Mesenteric fat pad (tissue), 1 donor: Measurements from ENCODE around the gene ZNF800. TPM values are rescaled to one million over a fixed set of nuclear protein-coding genes. Genes with fewer than 3 reads are reported as not detected.
"Not testable (repeated sequence)": the region's sequence is repeated elsewhere in the genome, so short reads cannot be mapped to it uniquely, and the experiment has no call there.

ENCODE experiments used
- DNase-seq: peaks from one replicate; pipeline ENCODE4 v3.0.0-alpha.2; 2020; ENCODE audit warnings: low spot score
- long read RNA-seq: library from polyadenylated mRNA; unstranded; transcript quantifications from one replicate; pipeline ENCODE4 v2.0.0, GENCODE V29; 2020
- total RNA-seq: library from RNA; stranded (reverse); fragmentation: NEBNext Ultra II Directional; extraction: Animal tissue kit (Norgen Biotek cat#: 25700); gene quantifications from one replicate; pipeline ENCODE4 v1.2.1, GENCODE V29; 2021
- donor health status: DM: yes; HTN: yes; CAD: no.

The ZNF800 gene, protein sequence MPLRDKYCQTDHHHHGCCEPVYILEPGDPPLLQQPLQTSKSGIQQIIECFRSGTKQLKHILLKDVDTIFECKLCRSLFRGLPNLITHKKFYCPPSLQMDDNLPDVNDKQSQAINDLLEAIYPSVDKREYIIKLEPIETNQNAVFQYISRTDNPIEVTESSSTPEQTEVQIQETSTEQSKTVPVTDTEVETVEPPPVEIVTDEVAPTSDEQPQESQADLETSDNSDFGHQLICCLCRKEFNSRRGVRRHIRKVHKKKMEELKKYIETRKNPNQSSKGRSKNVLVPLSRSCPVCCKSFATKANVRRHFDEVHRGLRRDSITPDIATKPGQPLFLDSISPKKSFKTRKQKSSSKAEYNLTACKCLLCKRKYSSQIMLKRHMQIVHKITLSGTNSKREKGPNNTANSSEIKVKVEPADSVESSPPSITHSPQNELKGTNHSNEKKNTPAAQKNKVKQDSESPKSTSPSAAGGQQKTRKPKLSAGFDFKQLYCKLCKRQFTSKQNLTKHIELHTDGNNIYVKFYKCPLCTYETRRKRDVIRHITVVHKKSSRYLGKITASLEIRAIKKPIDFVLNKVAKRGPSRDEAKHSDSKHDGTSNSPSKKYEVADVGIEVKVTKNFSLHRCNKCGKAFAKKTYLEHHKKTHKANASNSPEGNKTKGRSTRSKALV
- total RNA-seq = 40.2 TPM
- long read RNA-seq, full-length matches to known transcripts = 13 of 65 reads
- long read RNA-seq, partial matches to known transcripts = 43 of 65 reads
- long read RNA-seq, other reads (novel, unspliced or antisense) = 9 of 65 reads

- peak; percentile 96 for DNase-seq
Measured at GRCh38 chr7:127392566-127393367, at the start of gene ZNF800. Gene ZNF800, minus strand, starts transcription at chr7:127392708. Its CDS starts 1,151 bp downstream, at chr7:127391557.

GRCh38 chr7:127440206-127440605, 47.7 kb upstream of the ZNF800 start:
- no peak for DNase-seq

GRCh38 chr7:127438836-127439235, 46.3 kb upstream of the ZNF800 start:
- no peak for DNase-seq

DNA sequence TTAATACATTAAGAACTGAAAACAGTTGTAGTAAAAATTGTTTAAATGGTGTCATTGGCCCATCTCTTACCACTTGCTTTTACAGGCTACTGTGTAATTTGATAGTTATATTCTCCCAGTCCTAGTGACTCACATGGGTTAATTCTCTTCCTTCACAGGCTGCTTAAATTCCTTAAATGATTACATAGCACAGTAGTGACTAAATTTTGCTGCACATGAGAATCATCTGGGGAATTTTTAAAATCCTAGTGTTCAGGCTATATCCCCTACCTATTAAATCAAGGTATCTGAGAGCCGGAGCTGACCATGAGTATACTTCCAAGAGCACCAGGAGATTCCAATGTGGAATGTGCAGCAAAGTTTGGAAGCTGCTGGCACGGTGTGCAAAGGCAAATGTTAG, 45.3 kb upstream of the ZNF800 start:
- no peak for DNase-seq

- DNase-seq = no peak
Measured at GRCh38 chr7:127437241-127437640, 44.7 kb upstream of the ZNF800 start.

- not testable (repeated sequence) for DNase-seq
Measured at GRCh38 chr7:127429281-127429680, 36.8 kb upstream of the ZNF800 start.

DNA sequence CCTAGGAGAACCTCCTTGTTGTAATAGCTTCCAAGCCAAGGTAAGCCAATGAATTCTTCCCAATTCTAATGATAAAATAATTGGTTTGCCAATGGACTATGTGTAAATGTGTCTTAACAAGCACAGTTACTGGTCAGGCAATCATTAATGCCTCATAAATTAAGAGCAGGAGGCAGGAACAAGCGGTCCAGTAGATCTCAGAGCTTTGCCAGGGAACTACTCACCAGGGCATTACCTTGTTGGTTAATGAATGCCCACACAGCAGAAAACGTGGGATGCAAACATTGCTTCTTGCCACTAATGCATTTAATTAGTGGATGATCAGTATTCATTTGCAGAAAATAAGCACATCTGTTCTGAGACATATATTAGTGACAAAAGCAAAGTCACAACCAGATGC, 26.7 kb upstream of the ZNF800 start:
- DNase-seq = no peak

GRCh38 chr7:127418459-127418858, 26.0 kb upstream of the ZNF800 start:
- DNase-seq = no peak

GRCh38 chr7:127417346-127417745, 24.8 kb upstream of the ZNF800 start:
- DNase-seq = no peak

DNA sequence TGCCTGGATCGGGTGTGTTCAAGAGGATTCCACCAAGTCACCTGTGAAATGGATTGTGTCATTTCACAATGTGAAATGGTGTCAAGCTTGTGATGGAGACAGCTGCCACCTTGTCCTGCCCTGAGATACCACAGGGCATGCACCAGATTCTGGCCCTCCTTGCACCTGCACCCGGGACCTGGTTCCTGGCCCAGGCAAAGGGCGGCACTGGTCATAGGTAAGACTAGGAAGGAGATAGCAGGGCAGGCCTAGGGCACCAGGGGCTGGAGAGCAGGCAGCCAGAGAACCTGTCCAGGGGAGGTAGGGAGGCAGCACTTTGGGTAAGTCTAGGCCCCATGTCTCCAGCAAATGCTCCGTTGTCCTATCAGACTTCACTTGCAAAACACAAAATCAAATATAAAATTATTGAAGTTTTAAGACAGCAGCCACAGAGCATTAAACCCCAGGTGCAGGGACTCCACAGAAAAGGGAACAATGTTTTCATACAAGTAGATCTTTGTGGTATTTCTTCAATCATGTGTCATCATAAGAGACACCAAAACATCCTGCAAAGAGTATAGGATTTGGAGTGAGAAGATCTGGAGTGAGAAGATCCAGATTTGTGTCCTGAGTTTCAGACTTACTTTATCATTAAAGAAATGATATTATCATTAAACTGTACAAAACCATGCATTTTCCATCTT, 22.7 kb upstream of the ZNF800 start:
- DNase-seq = no peak

DNA sequence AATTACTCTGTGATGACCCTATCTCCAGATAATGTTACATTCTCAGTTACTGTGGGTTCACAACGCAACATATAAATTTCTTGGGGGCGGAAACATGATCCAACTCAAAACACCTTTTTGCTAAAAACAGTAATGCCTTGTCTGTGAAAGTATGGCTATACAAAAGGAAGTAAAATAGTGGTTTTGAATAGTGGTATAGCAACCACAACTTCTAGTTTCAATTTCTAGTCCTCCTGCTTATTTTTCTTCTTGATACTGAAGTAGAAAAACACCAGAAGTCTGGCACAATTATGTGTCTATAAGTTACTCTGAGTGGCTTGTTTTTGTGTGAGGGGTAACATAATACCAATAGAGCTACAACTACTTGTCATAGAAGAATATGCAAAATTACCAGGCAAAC, 21.5 kb upstream of the ZNF800 start:
- DNase-seq = no peak

GRCh38 chr7:127413326-127413725, 20.8 kb upstream of the ZNF800 start:
- DNase-seq = no peak

- DNase-seq = no peak
Measured at GRCh38 chr7:127411176-127411575, 18.7 kb upstream of the ZNF800 start.

DNA sequence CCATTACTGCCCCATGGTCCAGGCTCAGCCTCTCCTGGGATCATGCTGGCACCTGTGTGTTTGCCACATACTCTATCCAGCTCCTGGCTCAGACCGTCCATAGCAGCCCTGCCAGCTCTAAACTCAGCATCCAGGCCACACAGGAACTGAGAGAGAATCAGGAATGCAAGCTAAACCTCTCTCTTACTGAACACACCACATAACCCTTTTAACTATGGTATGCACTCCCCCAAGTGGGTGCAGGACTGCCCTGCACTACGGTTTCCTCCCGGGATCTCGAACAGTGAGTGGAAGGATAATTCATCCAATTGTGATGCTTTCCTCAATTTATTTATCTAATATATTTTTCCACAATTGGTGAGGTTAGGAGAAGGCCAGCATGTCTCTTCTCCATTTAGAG, 17.1 kb upstream of the ZNF800 start:
- no peak for DNase-seq

GRCh38 chr7:127404286-127405072, 12.0 kb upstream of the ZNF800 start:
- no peak for DNase-seq

DNA sequence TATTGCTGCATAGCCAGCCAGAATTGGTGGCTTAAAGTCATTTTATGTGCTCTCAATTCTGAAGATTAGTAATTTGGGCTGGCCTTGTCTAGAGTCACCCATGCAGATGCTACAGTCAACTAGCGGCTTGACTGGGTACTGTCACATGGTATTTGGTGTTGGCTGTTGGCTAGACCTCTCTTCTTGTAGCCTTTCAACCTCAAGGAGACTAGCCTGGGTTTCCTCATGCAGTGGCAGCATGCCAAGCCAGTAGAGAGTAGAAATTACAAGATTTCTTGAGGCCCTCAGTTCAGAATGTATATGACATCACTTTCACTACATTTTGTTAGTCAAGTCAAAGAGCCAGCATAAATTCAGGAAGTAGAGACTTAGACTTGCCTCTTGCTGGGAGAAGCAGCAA, 3.7 kb upstream of the ZNF800 start:
- DNase-seq = no peak

DNA sequence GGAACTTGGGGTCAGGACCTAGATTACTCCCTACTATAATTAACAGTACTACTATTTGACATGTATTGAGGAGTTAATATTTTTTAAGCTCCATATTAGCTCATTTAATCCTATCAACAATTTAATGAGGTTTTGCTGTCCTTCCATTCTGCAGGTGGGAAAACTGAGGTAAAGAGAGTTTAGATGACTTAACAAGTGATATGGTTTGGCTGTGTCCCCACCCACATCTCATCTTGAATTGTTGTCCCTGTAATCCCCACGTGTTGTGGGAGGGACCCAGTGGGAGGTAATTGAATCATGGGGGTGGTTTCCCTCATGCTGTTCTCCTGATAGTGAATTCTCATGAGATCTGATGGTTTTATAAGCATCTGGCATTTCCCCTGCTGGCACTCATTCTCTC, 2.6 kb upstream of the ZNF800 start:
- not testable (repeated sequence) for DNase-seq

DNA sequence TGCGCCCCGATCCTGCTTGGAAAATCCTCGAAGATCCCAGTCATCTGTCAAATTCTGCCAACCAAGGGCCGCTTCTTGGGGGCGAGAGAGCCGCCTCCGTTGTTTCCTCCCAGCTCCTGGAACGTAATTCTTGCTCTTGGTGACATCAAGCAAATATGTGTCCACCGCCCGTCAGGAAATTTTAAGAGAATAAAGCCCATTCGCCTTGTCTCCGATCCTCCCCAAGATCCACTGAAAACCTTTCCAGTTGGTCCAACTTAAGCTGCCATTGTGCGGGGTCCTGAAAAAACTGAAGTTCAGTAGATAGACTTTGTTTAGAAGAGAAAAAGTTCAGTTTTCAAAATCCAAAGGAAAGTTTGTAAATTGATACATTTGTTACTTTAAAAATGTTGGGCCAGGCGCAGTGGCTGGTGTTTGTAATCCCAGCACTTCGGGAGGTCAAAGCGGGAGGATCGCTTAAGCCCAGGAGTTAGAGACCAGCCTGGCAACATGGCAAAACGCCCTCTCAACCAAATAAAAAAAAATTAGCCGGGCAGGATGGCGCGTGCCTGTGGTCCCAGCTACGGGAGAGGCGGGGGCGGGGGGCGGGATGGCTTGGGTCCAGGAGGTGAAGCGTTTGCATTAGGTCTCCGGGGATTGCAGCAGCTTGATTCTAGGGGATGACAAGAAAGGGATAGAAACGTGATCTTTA, 1.0 kb upstream of the ZNF800 start:
- no peak for DNase-seq

DNA sequence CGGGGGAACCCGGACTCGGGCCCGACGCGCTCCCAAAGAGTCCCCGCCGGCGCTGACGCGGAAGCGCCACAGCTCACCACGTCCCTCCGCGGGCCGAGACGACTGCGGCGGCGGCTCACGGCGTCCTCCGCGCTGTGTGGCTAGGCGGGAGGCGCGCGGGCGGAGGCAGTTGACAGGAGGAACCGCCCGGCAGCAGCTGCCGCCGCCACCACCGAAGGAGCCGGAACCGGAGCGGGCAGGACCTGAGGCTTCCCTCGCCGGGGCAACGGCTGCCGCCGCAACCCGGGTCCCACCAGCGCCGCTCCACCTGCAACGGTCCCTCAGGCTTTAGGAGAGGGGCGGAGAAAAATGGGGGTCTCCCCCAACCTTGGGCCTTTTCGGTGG, 334 bp downstream of the ZNF800 start:
- peak; percentile 91 for DNase-seq
